HG02678 (cell line): ENCODE data around the gene MYCBP2.

Experiments
- ATAC-seq: cut with Tn5 transposase; IDR thresholded peaks from one replicate; pipeline ENCODE4 v1.9.1; 2021; ENCODE audit warnings: mild to moderate bottlenecking, moderate library complexity; ENCODE audit not compliant: unreplicated experiment

MYCBP2 gene

GRCh38 chr13:77105051-77105450 is 221.8 kb downstream of the MYCBP2 start:
- ATAC-seq: no peak

GRCh38 chr13:77099415-77099814 is 227.5 kb downstream of the MYCBP2 start:
- no peak for ATAC-seq

DNA sequence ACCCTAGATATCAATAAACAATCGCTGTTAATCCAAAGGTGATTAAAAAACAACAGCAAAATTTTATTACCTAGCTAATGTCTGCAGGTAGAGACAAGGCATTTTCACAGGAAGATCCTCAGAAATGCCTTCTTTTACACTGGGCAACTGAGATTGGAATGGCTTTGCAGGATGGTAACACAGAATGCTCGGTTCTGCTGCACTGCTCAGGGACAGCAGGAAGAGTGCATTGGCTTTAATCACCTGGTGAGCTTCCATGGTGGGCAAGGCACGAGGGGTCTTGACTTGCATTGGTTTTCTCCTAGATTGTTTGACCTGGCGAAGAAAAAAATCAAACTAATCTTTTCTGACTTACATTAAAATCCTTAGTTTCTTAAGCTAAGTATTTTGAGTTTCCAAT is 231.6 kb downstream of the MYCBP2 start:
- ATAC-seq: no peak

- ATAC-seq: no peak
These were observed 232.1 kb downstream of the MYCBP2 start for GRCh38 chr13:77094773-77095172.

DNA sequence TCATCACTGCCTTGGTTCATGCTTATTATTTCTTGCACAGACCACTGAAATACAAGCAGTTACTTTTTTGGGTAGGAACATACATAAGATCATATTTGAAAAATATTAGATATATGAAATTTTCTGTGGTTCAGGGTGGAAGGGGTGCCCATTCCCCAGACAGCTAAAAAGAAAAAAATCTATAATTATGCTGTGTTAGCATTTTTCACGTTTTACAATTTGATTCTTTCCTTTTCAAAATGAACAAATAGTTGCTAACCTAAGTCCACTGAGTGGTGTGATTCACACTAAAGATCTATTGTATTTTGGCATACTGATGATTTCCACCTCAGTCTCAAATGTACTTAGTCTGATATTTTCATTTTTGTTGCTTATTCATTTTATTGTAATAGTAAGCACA is 233.2 kb downstream of the MYCBP2 start:
- ATAC-seq: no peak

DNA sequence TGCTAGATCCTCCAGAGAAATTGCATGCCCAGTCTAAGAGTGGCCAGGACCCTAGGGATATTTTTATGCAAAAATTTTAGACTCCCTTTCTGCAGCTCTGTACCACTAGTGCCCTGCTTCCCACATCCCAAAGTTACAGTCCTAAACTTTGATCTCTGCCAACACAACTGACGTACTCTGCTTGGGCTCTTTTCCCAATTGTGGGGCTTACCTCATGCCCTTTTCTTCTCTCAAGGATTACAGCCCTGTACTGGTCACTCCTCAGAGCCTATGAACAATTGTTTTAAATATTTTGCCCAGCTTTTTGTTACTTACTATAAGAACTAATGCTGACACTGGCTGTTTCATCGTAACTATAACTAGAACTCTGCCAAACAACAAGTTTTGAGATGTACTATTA is 242.1 kb downstream of the MYCBP2 start:
- no peak for ATAC-seq

DNA sequence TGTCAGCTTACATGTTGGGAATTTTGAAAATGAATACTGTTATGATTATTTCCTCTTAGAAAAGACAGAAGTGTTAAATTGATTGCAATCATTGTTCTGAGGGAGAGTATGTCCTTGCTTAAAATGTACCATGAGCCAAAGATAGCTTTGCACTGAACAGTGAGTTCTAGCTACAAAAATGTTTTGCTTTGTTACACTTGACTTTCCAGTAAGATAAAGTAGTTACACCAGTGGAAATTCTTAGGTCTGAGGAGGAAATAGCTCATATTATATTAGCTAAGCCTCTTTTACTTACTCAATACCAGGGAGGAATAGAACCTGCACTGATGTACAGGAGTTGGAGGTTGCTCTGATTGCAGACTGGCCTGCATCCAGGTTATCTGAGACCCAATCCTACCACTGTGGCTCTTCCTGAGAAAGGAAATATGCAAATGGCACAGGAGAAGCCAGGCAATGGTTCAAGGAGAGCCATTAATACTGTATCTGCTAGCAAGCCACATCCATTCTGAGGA is 246.9 kb downstream of the MYCBP2 start:
- ATAC-seq: no peak

DNA sequence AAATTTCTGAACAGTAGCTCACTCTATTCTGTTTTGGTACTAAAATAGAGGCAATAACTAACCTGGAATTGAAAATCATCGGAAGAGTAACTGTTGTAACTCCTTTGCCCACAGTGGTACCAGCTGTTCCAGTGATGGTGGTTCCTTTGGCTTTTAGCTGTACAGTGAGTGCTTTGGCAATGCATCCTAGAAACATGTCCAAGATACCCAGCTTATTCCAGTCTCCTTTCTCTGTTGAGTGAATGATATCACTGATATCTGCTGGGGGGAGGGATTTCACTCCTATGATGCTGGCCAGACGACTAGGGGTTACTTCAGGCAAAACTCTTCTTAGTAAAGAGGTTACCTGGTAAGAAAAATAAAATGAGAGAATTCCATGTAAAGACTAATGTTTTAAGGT is 259.4 kb downstream of the MYCBP2 start:
- no peak for ATAC-seq

GRCh38 chr13:77065461-77066147 is 261.3 kb downstream of the MYCBP2 start:
- ATAC-seq: no peak

- no peak for ATAC-seq
These were observed 264.8 kb downstream of the MYCBP2 start for GRCh38 chr13:77062097-77062496.

- no peak for ATAC-seq
These were observed 265.5 kb downstream of the MYCBP2 start for GRCh38 chr13:77061362-77061761.

DNA sequence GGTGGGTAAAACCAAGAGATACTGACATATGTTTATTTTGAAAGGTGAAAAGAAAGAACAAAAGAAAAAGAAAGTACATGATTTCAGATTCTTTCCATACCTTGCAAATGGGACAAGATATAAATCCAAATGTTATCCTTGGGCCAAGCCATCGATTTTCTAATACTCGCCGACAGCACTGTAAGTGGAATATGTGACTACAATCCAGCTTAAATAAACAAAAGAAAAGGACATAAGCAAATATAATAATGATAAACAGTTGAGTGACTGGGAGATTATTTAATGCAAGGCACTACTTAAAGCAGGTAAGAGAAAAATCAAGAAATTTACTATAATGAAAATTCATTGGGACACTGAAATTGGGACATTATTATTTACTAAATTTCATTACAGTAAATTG is 270.0 kb downstream of the MYCBP2 start:
- ATAC-seq: no peak

GRCh38 chr13:77056382-77056781 is 270.5 kb downstream of the MYCBP2 start:
- ATAC-seq: no peak

GRCh38 chr13:77055158-77055557 is 271.7 kb downstream of the MYCBP2 start:
- no peak for ATAC-seq

GRCh38 chr13:77053192-77053591 is 273.7 kb downstream of the MYCBP2 start:
- no peak for ATAC-seq

GRCh38 chr13:77048681-77049080 is 278.2 kb downstream of the MYCBP2 start:
- ATAC-seq: no peak

GRCh38 chr13:77047649-77048343 is 279.1 kb downstream of the MYCBP2 start:
- ATAC-seq: no peak

DNA sequence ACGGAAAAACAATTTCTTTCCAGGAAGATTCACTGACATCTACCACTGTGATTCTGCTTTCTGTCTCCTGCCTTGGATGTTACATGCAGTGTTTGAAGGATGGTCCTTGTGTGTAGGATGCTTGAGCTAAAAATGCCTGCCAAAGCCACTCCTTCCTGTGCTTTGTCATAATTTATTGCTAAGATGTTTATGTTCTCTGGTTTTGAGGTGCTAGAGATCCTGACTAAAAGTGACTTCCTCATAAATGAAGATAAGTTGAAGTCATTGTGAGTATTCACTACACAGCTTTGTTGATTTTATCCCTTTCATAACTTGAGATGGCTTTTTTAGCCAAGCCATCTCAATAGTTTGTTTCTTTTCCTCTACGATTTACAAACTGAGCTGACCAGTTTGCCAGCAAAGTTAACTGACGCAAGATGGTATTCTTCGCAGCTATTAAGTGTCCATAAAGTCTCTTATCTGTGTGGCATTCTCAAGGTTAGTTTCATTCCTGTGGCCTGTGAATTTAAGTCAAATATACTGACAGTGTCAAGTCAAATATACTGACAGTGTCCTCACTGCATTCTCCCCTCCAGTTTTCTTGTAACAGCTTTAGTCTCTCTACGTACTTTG is 284.2 kb downstream of the MYCBP2 start:
- no peak for ATAC-seq

GRCh38 chr13:77040835-77041234 is 286.1 kb downstream of the MYCBP2 start:
- no peak for ATAC-seq

DNA sequence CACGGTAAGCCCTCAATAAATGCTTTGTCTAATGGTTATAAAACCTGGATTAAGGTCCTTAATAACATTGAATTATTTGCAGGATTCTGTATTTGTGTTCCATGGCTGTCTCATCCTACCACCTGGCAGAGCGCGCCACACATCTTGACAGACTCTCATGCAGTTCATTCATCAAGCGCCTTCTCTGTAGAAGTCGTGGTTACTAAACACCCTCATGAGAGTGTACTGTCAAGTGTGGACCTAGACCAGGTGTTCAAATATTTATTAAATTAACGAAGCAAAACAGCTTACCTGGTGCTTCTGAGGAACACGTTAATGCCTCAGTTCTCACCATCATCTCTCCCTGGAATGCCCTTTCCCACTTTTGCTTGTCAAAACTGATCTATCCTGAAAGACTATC is 286.8 kb downstream of the MYCBP2 start:
- ATAC-seq: no peak

DNA sequence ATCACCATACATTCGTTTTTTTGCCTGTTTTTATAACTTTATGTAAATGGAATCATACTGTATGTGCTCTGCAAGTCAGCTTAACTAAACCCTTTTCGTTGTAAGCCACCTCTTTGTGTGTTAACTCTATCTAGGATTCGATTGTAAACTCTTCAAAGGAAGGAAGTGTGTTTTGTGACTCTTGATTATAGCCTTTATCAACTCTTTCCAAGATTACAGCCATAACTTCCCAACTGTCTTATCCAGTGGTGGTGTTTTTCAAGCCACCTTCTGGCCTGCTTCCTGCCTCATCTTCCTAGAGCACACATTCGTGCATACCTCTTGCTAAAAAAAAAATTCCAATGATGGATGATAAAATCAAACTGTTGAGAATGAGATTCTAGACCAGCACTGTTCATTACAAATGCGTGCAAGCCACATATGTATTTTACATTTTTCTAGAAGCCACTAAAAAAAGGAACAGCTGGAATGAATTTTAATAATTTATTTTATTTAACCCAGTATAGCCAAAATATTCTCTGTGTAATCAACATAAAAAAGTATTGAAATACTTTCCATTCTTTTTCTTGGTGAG is 287.9 kb downstream of the MYCBP2 start:
- no peak for ATAC-seq

DNA sequence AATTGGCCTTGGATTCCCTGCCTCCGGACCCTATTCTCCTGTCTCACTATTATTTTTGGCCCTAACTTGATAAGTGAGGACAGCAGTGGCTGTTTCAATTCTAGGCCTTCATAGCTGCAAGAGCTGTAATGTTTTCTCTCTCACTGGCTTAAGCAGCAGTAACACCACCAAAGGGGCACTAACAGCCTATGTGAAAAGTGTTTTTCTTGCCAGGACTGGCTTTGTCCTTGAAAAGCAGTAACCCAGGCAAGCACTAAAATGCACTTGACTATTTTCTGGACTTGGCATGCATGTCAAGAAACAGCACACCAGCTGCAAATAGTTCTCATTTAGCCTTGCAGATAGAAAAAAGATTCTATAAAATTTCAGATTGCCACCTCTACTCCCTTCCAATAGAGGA is 290.6 kb downstream of the MYCBP2 start:
- ATAC-seq: no peak
